Natural killer cell (primary cell): Measurements from ENCODE around the gene SLFNL1. TPM values are rescaled to one million over a fixed set of nuclear protein-coding genes. Genes with fewer than 3 reads are reported as not detected.

ENCODE experiments used
- ATAC-seq, 3 donors: fragments of 150-1000 bp in 2 of 3; fragments of 200-7000 bp in 1 of 3; cut with Tn5 transposase; 1 replicate in 1 of 3; 2 replicates in 2 of 3; pipeline ENCODE4 v1.10.0; 2021; ENCODE audit warnings: mild to moderate bottlenecking in 2 of 3, moderate library complexity in 2 of 3
- DNase-seq, 2 donors: peaks; one replicate each; pipeline versions ENCODE4 v3.0.0 to v3.0.0-alpha.2; 2013 to 2021; ENCODE audit warnings: mixed read lengths in 1 of 2
- H3K27ac ChIP-seq: one replicate; pipeline ENCODE4 v1.5.1; 2013; ENCODE audit warnings: mild to moderate bottlenecking, low read length
- H3K27me3 ChIP-seq: one replicate; pipeline ENCODE4 v1.6.1; 2013; ENCODE audit warnings: low read length; ENCODE audit not compliant: control insufficient read depth, insufficient read depth
- H3K36me3 ChIP-seq: one replicate; pipeline ENCODE4 v1.6.1; 2013; ENCODE audit warnings: low read length; ENCODE audit not compliant: control insufficient read depth, insufficient read depth
- H3K4me1 ChIP-seq: one replicate; pipeline ENCODE4 v1.6.1; 2013; ENCODE audit warnings: low read length; ENCODE audit not compliant: control insufficient read depth, insufficient read depth
- H3K4me3 ChIP-seq: one replicate; pipeline ENCODE4 v1.5.1; 2013; ENCODE audit warnings: low read length
- H3K9me3 ChIP-seq: one replicate; pipeline ENCODE4 v1.6.1; 2013; ENCODE audit warnings: low read length; ENCODE audit not compliant: control insufficient read depth, insufficient read depth
- H3K27ac Mint-ChIP-seq, 2 donors: one replicate each; pipeline ENCODE4 v1.8.0; 2022; ENCODE audit warnings: mild to moderate bottlenecking in 2 of 2, mixed read lengths in 2 of 2, moderate library complexity in 1 of 2
- H3K27me3 Mint-ChIP-seq, 2 donors: one replicate each; pipeline ENCODE4 v1.8.0; 2022; ENCODE audit warnings: low read depth in 2 of 2, mixed read lengths in 2 of 2
- H3K36me3 Mint-ChIP-seq: one replicate; pipeline ENCODE4 v1.8.0; 2022; ENCODE audit warnings: mixed read lengths
- H3K4me1 Mint-ChIP-seq, 2 donors: one replicate each; pipeline ENCODE4 v1.8.0; 2022; ENCODE audit warnings: mixed read lengths in 2 of 2
- H3K4me3 Mint-ChIP-seq: one replicate; pipeline ENCODE4 v1.8.0; 2022; ENCODE audit warnings: mild to moderate bottlenecking, moderate library complexity, mixed read lengths
- H3K9me3 Mint-ChIP-seq, 2 donors: one replicate each; pipeline ENCODE4 v1.8.0; 2022; ENCODE audit warnings: mixed read lengths in 2 of 2
- WGBS: methylation state at CpG from one replicate; pipeline ENCODE4 v1.1.7; 2013; ENCODE audit warnings: missing lambda C conversion rate; ENCODE audit not compliant: insufficient coverage; 5-methylcytosine and 5-hydroxymethylcytosine counted together
- intact Hi-C: fragments of 100-400 bp; cut with micrococcal nuclease; formaldehyde crosslinking; loops from one replicate; pipeline ENCODE4 v1.14.2; 2022
- total RNA-seq, 4 donors: library from RNA; stranded (reverse); fragments of 120-200 nt in 1 of 4; gene quantifications; one replicate each; pipeline versions ENCODE4 v1.2.3 to v1.2.4, GENCODE V29; 2013 to 2022
- TF ChIP-seq, protein P1 (sequence below): fragments of 200-600 bp; IDR thresholded peaks from one replicate; pipeline ENCODE4 v1.8.0; 2022; ENCODE audit warnings: antibody characterized with exemption

Gene SLFNL1
- total RNA-seq, 3 donors from 2014 or later (not counting 1 experiment from before 2014, with no cell fraction given), result 0.09 to 0.18 (median 0.09) TPM

- TF ChIP-seq, protein P1, sequence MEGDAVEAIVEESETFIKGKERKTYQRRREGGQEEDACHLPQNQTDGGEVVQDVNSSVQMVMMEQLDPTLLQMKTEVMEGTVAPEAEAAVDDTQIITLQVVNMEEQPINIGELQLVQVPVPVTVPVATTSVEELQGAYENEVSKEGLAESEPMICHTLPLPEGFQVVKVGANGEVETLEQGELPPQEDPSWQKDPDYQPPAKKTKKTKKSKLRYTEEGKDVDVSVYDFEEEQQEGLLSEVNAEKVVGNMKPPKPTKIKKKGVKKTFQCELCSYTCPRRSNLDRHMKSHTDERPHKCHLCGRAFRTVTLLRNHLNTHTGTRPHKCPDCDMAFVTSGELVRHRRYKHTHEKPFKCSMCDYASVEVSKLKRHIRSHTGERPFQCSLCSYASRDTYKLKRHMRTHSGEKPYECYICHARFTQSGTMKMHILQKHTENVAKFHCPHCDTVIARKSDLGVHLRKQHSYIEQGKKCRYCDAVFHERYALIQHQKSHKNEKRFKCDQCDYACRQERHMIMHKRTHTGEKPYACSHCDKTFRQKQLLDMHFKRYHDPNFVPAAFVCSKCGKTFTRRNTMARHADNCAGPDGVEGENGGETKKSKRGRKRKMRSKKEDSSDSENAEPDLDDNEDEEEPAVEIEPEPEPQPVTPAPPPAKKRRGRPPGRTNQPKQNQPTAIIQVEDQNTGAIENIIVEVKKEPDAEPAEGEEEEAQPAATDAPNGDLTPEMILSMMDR, result no peak
- Histone ChIP-seq H3K4me3 (no peak overlapping the region), H3K27me3 (no peaks in the 10 kb centered on the region), H3K4me1 (peaks cover 12% of the 10 kb centered on the region), H3K27ac (no peak overlapping the region), H3K9me3 (no peaks in the 10 kb centered on the region), H3K36me3 (peaks cover 50% of the 10 kb centered on the region)
- Mint-ChIP-seq H3K9me3 (no peaks in the 10 kb centered on the region), H3K27ac (no peak overlapping the region), H3K4me1 (peaks cover 13 to 20% of the 10 kb centered on the region in 2 donors), H3K36me3 (peaks cover 17% of the 10 kb centered on the region), H3K27me3 (no peaks in the 10 kb centered on the region), H3K4me3 (no peak overlapping the region)
- no peak for DNase-seq
- ATAC-seq, result no peak
- 100% methylated on average over 2 of the region's 2 CpGs for WGBS
- intact Hi-C loops, result no loop called here
Measured at GRCh38 chr1:40984066-40984465, 37.5 kb downstream of the SLFNL1 start.

GRCh38 chr1:40983286-40983685, 38.2 kb downstream of the SLFNL1 start:
- H3K36me3 ChIP-seq, result peaks cover 43% of the 10 kb centered on the region
- no CpG with 5 or more reads among the region's 1 CpG for WGBS
- H3K4me1 Mint-ChIP-seq, result peaks cover 13 to 25% of the 10 kb centered on the region in 2 donors
- no peaks in the 10 kb centered on the region for H3K27me3 Mint-ChIP-seq
- no peak for DNase-seq
- TF ChIP-seq, protein P1, result no peak
- H3K27ac ChIP-seq, result no peak overlapping the region
- ATAC-seq, result no peak
- H3K9me3 ChIP-seq, result no peaks in the 10 kb centered on the region
- no peak overlapping the region for H3K4me3 Mint-ChIP-seq
- H3K36me3 Mint-ChIP-seq, result peaks cover 10% of the 10 kb centered on the region
- H3K9me3 Mint-ChIP-seq, result no peaks in the 10 kb centered on the region
- H3K27ac Mint-ChIP-seq, result no peak overlapping the region
- intact Hi-C loops, result no loop called here
- H3K27me3 ChIP-seq, result no peaks in the 10 kb centered on the region
- H3K4me3 ChIP-seq, result no peak overlapping the region
- H3K4me1 ChIP-seq, result peaks cover 17% of the 10 kb centered on the region

- H3K9me3 ChIP-seq, result no peaks in the 10 kb centered on the region
- H3K36me3 Mint-ChIP-seq, result peaks cover 8% of the 10 kb centered on the region
- no peaks in the 10 kb centered on the region for H3K9me3 Mint-ChIP-seq
- ATAC-seq (no peak), DNase-seq (no peak)
- no peaks in the 10 kb centered on the region for H3K27me3 ChIP-seq
- no peaks in the 10 kb centered on the region for H3K27me3 Mint-ChIP-seq
- TF ChIP-seq, protein P1, result no peak
- no peak overlapping the region for H3K4me3 ChIP-seq
- H3K4me1 ChIP-seq, result peaks cover 17% of the 10 kb centered on the region
- H3K27ac Mint-ChIP-seq, result no peak overlapping the region
- H3K4me3 Mint-ChIP-seq, result no peak overlapping the region
- 81% methylated on average over 1 of the region's 1 CpG for whole genome bisulfite sequencing
- peaks cover 38% of the 10 kb centered on the region for H3K36me3 ChIP-seq
- intact Hi-C loops, result no loop called here
- H3K27ac ChIP-seq, result no peak overlapping the region
- H3K4me1 Mint-ChIP-seq, result peaks cover 13 to 25% of the 10 kb centered on the region in 2 donors
Measured at GRCh38 chr1:40982721-40983120, 38.8 kb downstream of the SLFNL1 start.
